ENCODE data around the gene SLC51A. TPM values are rescaled to one million over a fixed set of nuclear protein-coding genes. Genes with fewer than 3 reads are reported as not detected.
"Not testable (repeated sequence)": the region's sequence is repeated elsewhere in the genome, so short reads cannot be mapped to it uniquely, and the experiment has no call there.

The SLC51A gene
- total RNA-seq, 1 donor from 2014 or later: not detected

DNA sequence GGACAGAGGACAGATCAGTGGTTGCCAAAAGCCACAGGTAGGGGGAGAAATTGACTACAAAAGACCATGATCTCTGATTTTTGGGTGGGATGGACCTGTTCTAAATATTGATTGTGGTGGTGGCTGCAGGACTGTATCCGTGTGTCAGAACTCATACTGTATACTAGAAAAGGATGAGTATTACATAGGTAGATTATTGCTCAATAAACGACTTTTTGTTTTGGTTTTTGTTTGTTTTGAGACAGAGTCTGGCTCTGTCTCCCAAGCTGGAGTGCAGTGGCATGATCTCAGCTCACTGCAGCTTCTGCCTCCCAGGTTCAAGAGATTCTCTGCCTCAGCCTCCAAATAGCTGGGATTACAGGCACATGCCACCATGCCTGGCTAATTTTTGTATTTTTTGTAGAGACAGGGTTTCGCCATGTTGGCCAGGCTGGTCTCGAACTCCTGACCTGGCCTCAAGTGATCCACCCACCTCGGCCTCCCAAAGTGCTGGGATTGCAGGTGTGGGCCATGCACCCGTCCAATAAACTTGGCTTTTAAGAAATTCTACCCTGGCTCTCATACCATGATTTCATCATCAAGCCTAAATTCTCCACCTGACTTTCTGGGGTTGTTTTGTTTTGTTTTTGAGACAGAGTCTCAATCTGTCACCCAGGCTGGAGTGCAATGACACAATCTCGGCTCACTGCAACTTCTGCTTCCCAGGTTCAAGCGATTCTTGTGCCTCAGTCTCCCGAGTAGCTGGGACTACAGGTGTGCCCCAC lies 10.7 kb upstream of the SLC51A start:
- H3K27ac Mint-ChIP-seq (ENCODE audit: unreplicated experiment); H3K36me3 ChIP-seq (ENCODE audit: insufficient read depth, low read length); H3K4me2 ChIP-seq (ENCODE audit: low read length); H3K4me3 ChIP-seq (ENCODE audit: insufficient read depth, low read depth, low read length); DNase-seq (ENCODE audit: low read depth); H3K79me2 ChIP-seq (ENCODE audit: insufficient read depth, low read length); H3K9me3 ChIP-seq (ENCODE audit: insufficient read depth, low read depth, low read length); H3K4me1 ChIP-seq (ENCODE audit: insufficient read depth, low read length); H3K27ac ChIP-seq (ENCODE audit: low read depth, low read length); FAIRE-seq; H3K9ac ChIP-seq (ENCODE audit: low read length); H3K4me3 Mint-ChIP-seq (ENCODE audit: unreplicated experiment); H3K4me1 Mint-ChIP-seq (ENCODE audit: low read depth, unreplicated experiment); H2AFZ ChIP-seq (ENCODE audit: low read depth, low read length); H3K36me3 Mint-ChIP-seq (ENCODE audit: low read depth, unreplicated experiment); H3K9me3 Mint-ChIP-seq (ENCODE audit: unreplicated experiment); H3K27me3 ChIP-seq (ENCODE audit: insufficient read depth, low read length); H4K20me1 ChIP-seq (ENCODE audit: insufficient read depth, low read length): not testable (repeated sequence)
- peaks cover 26% of the 10 kb centered on the region for H3K27me3 Mint-ChIP-seq (ENCODE audit: low read depth, unreplicated experiment)

DNA sequence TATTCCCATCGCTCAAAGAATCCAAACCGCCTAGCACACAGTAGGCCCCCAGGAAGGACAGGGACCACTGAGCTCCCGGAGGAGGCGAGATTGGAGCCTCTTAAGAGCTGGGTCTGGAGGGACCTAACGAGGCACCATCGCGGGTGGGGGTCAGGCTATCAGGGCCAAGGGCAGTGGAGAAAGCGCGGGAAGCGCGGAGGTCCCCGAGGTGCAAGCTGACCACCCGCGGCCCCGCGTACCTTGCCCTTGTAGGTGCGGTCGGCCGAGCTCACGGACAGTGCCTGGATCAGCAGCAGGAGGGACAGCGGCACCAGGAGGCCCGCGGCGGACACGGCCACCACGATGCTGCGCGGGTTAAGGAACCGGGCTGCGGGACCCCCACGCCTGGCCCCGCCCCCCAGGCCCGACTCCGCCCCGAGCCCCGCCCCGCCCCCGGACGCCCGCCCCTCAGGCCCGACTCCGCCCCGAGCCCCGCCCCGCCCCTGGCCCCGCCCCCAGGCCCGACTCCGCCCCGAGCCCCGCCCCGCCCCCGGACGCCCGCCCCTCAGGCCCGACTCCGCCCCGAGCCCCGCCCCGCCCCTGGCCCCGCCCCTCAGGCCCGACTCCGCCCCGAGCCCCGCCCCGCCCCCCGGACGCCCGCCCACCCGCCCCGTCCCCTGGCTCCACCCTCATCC lies 9.0 kb upstream of the SLC51A start:
- no peaks in the 10 kb centered on the region for H4K20me1 ChIP-seq (ENCODE audit: insufficient read depth, low read length)
- H3K36me3 ChIP-seq (ENCODE audit: insufficient read depth, low read length): no peaks in the 10 kb centered on the region
- no peak for DNase-seq (ENCODE audit: low read depth)
- H3K27me3 ChIP-seq (ENCODE audit: insufficient read depth, low read length): peaks cover 4% of the 10 kb centered on the region
- H3K9ac ChIP-seq (ENCODE audit: low read length): no peak overlapping the region
- no peak overlapping the region for H3K27ac Mint-ChIP-seq (ENCODE audit: unreplicated experiment)
- H3K4me1 Mint-ChIP-seq (ENCODE audit: low read depth, unreplicated experiment): no peaks in the 10 kb centered on the region
- H3K4me1 ChIP-seq (ENCODE audit: insufficient read depth, low read length): peaks cover 4% of the 10 kb centered on the region
- H3K4me3 Mint-ChIP-seq (ENCODE audit: unreplicated experiment): no peak overlapping the region
- H3K4me3 ChIP-seq (ENCODE audit: insufficient read depth, low read depth, low read length): no peak overlapping the region
- no peaks in the 10 kb centered on the region for H3K79me2 ChIP-seq (ENCODE audit: insufficient read depth, low read length)
- peaks cover 4% of the 10 kb centered on the region for H3K9me3 Mint-ChIP-seq (ENCODE audit: unreplicated experiment)
- H3K9me3 ChIP-seq (ENCODE audit: insufficient read depth, low read depth, low read length): no peaks in the 10 kb centered on the region
- peaks cover 29% of the 10 kb centered on the region for H3K27me3 Mint-ChIP-seq (ENCODE audit: low read depth, unreplicated experiment)
- H3K27ac ChIP-seq (ENCODE audit: low read depth, low read length): no peak overlapping the region
- peak overlapping the region; percentile 82 for H3K4me2 ChIP-seq (ENCODE audit: low read length)
- TF ChIP-seq EZH2 (IDR thresholded peaks at IDR 0.05; ENCODE audit: insufficient read depth, low read length): no peak
- TF ChIP-seq, protein P1, sequence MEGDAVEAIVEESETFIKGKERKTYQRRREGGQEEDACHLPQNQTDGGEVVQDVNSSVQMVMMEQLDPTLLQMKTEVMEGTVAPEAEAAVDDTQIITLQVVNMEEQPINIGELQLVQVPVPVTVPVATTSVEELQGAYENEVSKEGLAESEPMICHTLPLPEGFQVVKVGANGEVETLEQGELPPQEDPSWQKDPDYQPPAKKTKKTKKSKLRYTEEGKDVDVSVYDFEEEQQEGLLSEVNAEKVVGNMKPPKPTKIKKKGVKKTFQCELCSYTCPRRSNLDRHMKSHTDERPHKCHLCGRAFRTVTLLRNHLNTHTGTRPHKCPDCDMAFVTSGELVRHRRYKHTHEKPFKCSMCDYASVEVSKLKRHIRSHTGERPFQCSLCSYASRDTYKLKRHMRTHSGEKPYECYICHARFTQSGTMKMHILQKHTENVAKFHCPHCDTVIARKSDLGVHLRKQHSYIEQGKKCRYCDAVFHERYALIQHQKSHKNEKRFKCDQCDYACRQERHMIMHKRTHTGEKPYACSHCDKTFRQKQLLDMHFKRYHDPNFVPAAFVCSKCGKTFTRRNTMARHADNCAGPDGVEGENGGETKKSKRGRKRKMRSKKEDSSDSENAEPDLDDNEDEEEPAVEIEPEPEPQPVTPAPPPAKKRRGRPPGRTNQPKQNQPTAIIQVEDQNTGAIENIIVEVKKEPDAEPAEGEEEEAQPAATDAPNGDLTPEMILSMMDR (IDR thresholded peaks at IDR 0.05; ENCODE audit: insufficient read depth, low read depth, low read length): no peak
- peak overlapping the region; percentile 56 for H2AFZ ChIP-seq (ENCODE audit: low read depth, low read length)
- peaks cover 5% of the 10 kb centered on the region for H3K36me3 Mint-ChIP-seq (ENCODE audit: low read depth, unreplicated experiment)
- no peak for FAIRE-seq

DNA sequence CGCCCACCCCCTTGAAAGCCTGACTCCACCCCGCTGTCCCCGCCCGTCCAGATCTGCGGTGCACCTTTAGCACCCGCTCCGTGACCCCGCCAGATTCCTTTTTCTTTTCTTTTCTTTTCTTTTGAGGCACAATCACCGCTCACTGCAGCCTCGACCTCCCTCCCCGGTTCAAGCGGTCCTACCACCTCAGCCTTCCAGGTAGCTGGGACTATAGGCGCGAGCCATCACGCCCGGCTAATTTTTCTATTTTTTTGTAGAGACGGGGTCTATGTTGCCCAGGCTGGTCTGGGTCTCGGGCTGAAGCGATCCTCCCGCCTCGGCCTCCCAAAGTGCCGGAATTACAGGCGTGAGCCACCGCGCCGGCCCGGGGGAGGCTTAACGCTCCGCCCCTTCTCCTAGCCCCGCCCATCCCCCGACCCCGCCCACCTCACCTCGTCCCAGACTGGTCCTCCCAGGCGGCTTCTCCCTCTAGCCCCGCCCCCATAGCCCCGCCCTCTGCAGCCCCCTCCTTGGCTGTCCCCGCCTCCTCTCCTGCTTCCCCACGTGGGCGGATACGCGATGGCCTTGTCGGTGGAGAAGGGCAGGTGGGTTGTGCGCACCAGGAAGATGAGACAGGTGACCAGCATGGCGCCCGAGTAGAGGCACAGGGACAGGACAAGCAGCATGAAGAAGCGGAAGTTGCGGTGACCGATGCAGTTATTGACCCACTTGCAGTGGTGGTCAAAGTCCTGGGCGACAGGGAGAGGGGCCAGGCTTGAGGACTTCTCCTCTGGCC lies 8.3 kb upstream of the SLC51A start:
- H3K27ac Mint-ChIP-seq (ENCODE audit: unreplicated experiment): no peak overlapping the region

More for the DNA sequence above, 8.3 kb upstream of the SLC51A start:
- Histone ChIP-seq H3K9ac (ENCODE audit: low read length) (no peak overlapping the region), H3K4me2 (ENCODE audit: low read length) (peak overlapping the region; percentile 82), H3K27me3 (ENCODE audit: insufficient read depth, low read length) (peaks cover 4% of the 10 kb centered on the region), H3K4me1 (ENCODE audit: insufficient read depth, low read length) (no peaks in the 10 kb centered on the region), H4K20me1 (ENCODE audit: insufficient read depth, low read length) (no peaks in the 10 kb centered on the region), H3K4me3 (ENCODE audit: insufficient read depth, low read depth, low read length) (peak overlapping the region; percentile 44), H3K79me2 (ENCODE audit: insufficient read depth, low read length) (no peaks in the 10 kb centered on the region), H2AFZ (ENCODE audit: low read depth, low read length) (peak overlapping the region; percentile 41), H3K27ac (ENCODE audit: low read depth, low read length) (no peak overlapping the region), H3K36me3 (ENCODE audit: insufficient read depth, low read length) (no peaks in the 10 kb centered on the region), H3K9me3 (ENCODE audit: insufficient read depth, low read depth, low read length) (no peaks in the 10 kb centered on the region)
- Mint-ChIP-seq H3K4me3 (ENCODE audit: unreplicated experiment) (no peak overlapping the region), H3K36me3 (ENCODE audit: low read depth, unreplicated experiment) (peaks cover 5% of the 10 kb centered on the region), H3K9me3 (ENCODE audit: unreplicated experiment) (peaks cover 4% of the 10 kb centered on the region), H3K27me3 (ENCODE audit: low read depth, unreplicated experiment) (peaks cover 28% of the 10 kb centered on the region), H3K4me1 (ENCODE audit: low read depth, unreplicated experiment) (no peaks in the 10 kb centered on the region)
- DNase-seq (ENCODE audit: low read depth) (no peak), FAIRE-seq (no peak)
- no peak for TF ChIP-seq EZH2 (IDR thresholded peaks at IDR 0.05; ENCODE audit: insufficient read depth, low read length)
- TF ChIP-seq, protein P1 (IDR thresholded peaks at IDR 0.05; ENCODE audit: insufficient read depth, low read depth, low read length): no peak

Measured in astrocyte (in vitro differentiated cells and primary cell).